Smooth muscle cell (in vitro differentiated cells): ENCODE results near the gene THOC7. TPM values are rescaled to one million over a fixed set of nuclear protein-coding genes. Genes with fewer than 3 reads are reported as not detected.

Experiments
- DNase-seq: peaks from one replicate; lab custom pipeline; 2025; ENCODE audit not compliant: unreplicated experiment; lab: John Stamatoyannopoulos, UW
- H2AFZ ChIP-seq: fragments of 200-600 bp; sonication (generic); 2 replicates; pipeline ENCODE4 v1.6.0; 2016; ENCODE audit warnings: antibody characterized with exemption, low read depth, mild to moderate bottlenecking
- H3F3A ChIP-seq: fragments of 200-600 bp; sonication (generic); 2 replicates; pipeline ENCODE4 v1.6.0; 2017; ENCODE audit warnings: antibody characterized with exemption, low read depth
- H3K27ac ChIP-seq: fragments of 200-600 bp; sonication (generic); 2 replicates; pipeline ENCODE4 v1.5.1; 2016; ENCODE audit warnings: low read depth, mild to moderate bottlenecking
- H3K27me3 ChIP-seq: fragments of 200-600 bp; sonication (generic); 2 replicates; pipeline ENCODE4 v1.6.1; 2016; ENCODE audit warnings: low read depth, mild to moderate bottlenecking
- H3K36me3 ChIP-seq: fragments of 200-600 bp; sonication (generic); 2 replicates; pipeline ENCODE4 v1.5.1; 2016; ENCODE audit warnings: low read depth
- H3K4me1 ChIP-seq: fragments of 200-600 bp; sonication (generic); 2 replicates; pipeline ENCODE4 v1.5.1; 2016; ENCODE audit warnings: low read depth
- H3K4me2 ChIP-seq: fragments of 200-600 bp; sonication (generic); 2 replicates; pipeline ENCODE4 v1.6.0; 2016; ENCODE audit warnings: mild to moderate bottlenecking
- H3K4me3 ChIP-seq: fragments of 200-600 bp; sonication (generic); 2 replicates; pipeline ENCODE4 v1.5.1; 2016; ENCODE audit warnings: mild to moderate bottlenecking
- H3K79me2 ChIP-seq: fragments of 200-600 bp; sonication (generic); 2 replicates; pipeline ENCODE4 v1.6.0; 2016; ENCODE audit warnings: low read depth, mild to moderate bottlenecking
- H3K9ac ChIP-seq: fragments of 200-600 bp; sonication (generic); 2 replicates; pipeline ENCODE4 v1.6.0; 2016; ENCODE audit warnings: low read depth
- H3K9me3 ChIP-seq: fragments of 200-600 bp; sonication (generic); replicated peaks from 2 replicates; pipeline ENCODE4 v1.5.1; 2016; ENCODE audit warnings: low read depth
- H4K20me1 ChIP-seq: fragments of 200-600 bp; sonication (generic); 2 replicates; pipeline ENCODE4 v1.6.0; 2016; ENCODE audit warnings: low read depth
- CTCF ChIP-seq: fragments of 200-600 bp; sonication (generic); IDR thresholded peaks from 2 replicates; pipeline ENCODE4 v1.5.1; 2017; ENCODE audit warnings: borderline replicate concordance, mild to moderate bottlenecking, antibody characterized with exemption; ENCODE audit not compliant: insufficient read depth, poor library complexity, severe bottlenecking
- WGBS: methylation state at CpG from one replicate; pipeline ENCODE4 v1.1.7; 2016; ENCODE audit warnings: low lambda C conversion rate; 5-methylcytosine and 5-hydroxymethylcytosine counted together
- polyA plus RNA-seq: library from polyadenylated mRNA; unstranded; fragments of >200 nt; fragmentation: Nextera tagmentation; extraction: Ambion mirVana; gene quantifications from 2 replicates; pipeline ENCODE4 v1.2.1, GENCODE V29; 2016
- total RNA-seq: library from RNA; depleted of rRNA; stranded (reverse); fragments of >200 nt; gene quantifications from 2 replicates; pipeline ENCODE4 v1.2.3, GENCODE V29; 2014

Gene THOC7
- total and polyA plus RNA-seq, 2 experiments from 2014 or later = 57.3 to 59.9 TPM

- 96% methylated on average over 5 of the region's 5 CpGs for WGBS
- no peaks in the 10 kb centered on the region for H3F3A ChIP-seq
- no peaks in the 10 kb centered on the region for H3K9me3 ChIP-seq
- no peak for TF ChIP-seq CTCF
- H3K36me3 ChIP-seq = no peaks in the 10 kb centered on the region
- no peak overlapping the region for H3K4me3 ChIP-seq
- H3K79me2 ChIP-seq = no peaks in the 10 kb centered on the region
- H3K9ac ChIP-seq = no peak overlapping the region
- no peak overlapping the region for H3K4me2 ChIP-seq
- DNase-seq = no peak
- no peak overlapping the region for H3K27ac ChIP-seq
- peaks cover under 1% of the 10 kb centered on the region for H3K27me3 ChIP-seq
- no peaks in the 10 kb centered on the region for H3K4me1 ChIP-seq
- H4K20me1 ChIP-seq = no peaks in the 10 kb centered on the region
- H2AFZ ChIP-seq = no peak overlapping the region
Observed at GRCh38 chr3:63807961-63808565, 55.5 kb downstream of the THOC7 start.

GRCh38 chr3:63803911-63804310 lies 59.7 kb downstream of the THOC7 start:
- no peaks in the 10 kb centered on the region for H4K20me1 ChIP-seq
- peaks cover 12% of the 10 kb centered on the region for H3K27me3 ChIP-seq
- no peaks in the 10 kb centered on the region for H3K4me1 ChIP-seq
- H3K36me3 ChIP-seq = no peaks in the 10 kb centered on the region
- TF ChIP-seq CTCF = no peak
- no peaks in the 10 kb centered on the region for H3F3A ChIP-seq
- 86% methylated on average over 5 of the region's 5 CpGs for WGBS
- DNase-seq = no peak
- no peak overlapping the region for H3K27ac ChIP-seq
- H3K79me2 ChIP-seq = no peaks in the 10 kb centered on the region
- H3K4me2 ChIP-seq = no peak overlapping the region
- H3K4me3 ChIP-seq = no peak overlapping the region
- H3K9me3 ChIP-seq = no peaks in the 10 kb centered on the region
- H2AFZ ChIP-seq = no peak overlapping the region
- no peak overlapping the region for H3K9ac ChIP-seq

- Histone ChIP-seq H3K27me3 (peaks cover 12% of the 10 kb centered on the region), H3K79me2 (no peaks in the 10 kb centered on the region), H3K9me3 (no peaks in the 10 kb centered on the region), H2AFZ (no peak overlapping the region), H3K4me2 (no peak overlapping the region), H3F3A (no peaks in the 10 kb centered on the region), H3K36me3 (no peaks in the 10 kb centered on the region), H3K4me3 (no peak overlapping the region), H4K20me1 (no peaks in the 10 kb centered on the region), H3K4me1 (no peaks in the 10 kb centered on the region), H3K9ac (no peak overlapping the region), H3K27ac (no peak overlapping the region)
- no peak for DNase-seq
- no peak for TF ChIP-seq CTCF
- WGBS = 64% methylated on average over 5 of the region's 5 CpGs
Observed at GRCh38 chr3:63800097-63800496, 63.5 kb downstream of the THOC7 start.

- no peaks in the 10 kb centered on the region for H3F3A ChIP-seq
- TF ChIP-seq CTCF = no peak
- no peak overlapping the region for H3K4me3 ChIP-seq
- H3K79me2 ChIP-seq = no peaks in the 10 kb centered on the region
- H3K36me3 ChIP-seq = no peaks in the 10 kb centered on the region
- 97% methylated on average over 2 of the region's 2 CpGs for WGBS
- H2AFZ ChIP-seq = no peak overlapping the region
- no peak overlapping the region for H3K4me2 ChIP-seq
- H3K27ac ChIP-seq = no peak overlapping the region
- H3K27me3 ChIP-seq = peaks cover 12% of the 10 kb centered on the region
- H3K9ac ChIP-seq = no peak overlapping the region
- no peaks in the 10 kb centered on the region for H3K9me3 ChIP-seq
- no peaks in the 10 kb centered on the region for H3K4me1 ChIP-seq
- no peaks in the 10 kb centered on the region for H4K20me1 ChIP-seq
- no peak for DNase-seq
Observed at GRCh38 chr3:63798949-63799348, 64.7 kb downstream of the THOC7 start.
